ENCODE results near the gene TBC1D10A. TPM values are rescaled to one million over a fixed set of nuclear protein-coding genes. Genes with fewer than 3 reads are reported as not detected.

The TBC1D10A gene
- total RNA-seq, 1 experiment from 2014 or later: 8.4 TPM

DNA sequence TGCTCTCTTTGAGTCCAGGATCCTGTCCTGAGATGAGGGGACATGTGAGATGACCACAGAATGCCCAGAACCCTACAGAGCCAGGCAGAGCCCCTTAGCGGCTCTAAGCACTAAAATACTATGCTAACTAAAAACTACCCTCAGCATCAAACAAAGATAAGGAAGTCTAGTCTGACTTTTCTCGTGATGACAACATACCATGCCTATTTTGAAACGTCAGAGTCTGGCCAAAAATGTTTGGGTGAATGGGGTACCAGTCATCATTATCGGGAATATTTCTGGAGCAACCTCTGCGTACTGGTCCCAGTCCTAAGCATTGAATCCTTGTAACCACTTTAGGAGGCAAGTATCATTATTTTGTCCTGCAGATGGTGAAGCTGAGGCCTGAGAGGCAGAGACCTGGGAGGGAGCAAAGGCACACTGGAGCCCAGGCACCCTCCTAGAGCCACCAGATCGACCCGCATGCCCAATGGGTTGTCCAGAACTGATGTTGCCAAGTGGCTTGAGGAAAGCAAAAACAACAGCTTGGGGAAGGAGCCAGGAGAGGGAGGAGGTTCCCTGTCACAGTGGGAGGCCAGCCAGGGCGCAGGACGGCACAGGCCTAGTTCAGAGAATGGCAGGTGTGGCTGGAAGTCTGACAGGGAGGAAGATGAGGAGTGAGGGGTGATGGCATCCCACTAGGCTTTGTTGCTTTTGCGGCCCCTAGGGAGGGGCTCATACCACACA is 52.9 kb downstream of the TBC1D10A start:
- ChIA-PET POLR2A (ENCODE audit: low non-redundant PET) (interaction anchor here (0.6 kb wide), 1 partner anchor 667 kb away, joined by 3 read pairs; no protein-coding TSS in a partner anchor), CTCF (no interaction called here)
- Histone ChIP-seq H3K27ac (ENCODE audit: low read depth, low read length, poor library complexity, severe bottlenecking) (no peak overlapping the region), H3K27me3 (replicated peaks; ENCODE audit: insufficient read depth, low read depth, low read length, poor library complexity) (no peaks in the 10 kb centered on the region), H3K4me1 (ENCODE audit: insufficient read depth, low read length, poor library complexity, severe bottlenecking) (no peaks in the 10 kb centered on the region), H3K4me3 (ENCODE audit: low read depth, low read length, poor library complexity, severe bottlenecking) (no peak overlapping the region), H3K9me3 (ENCODE audit: low read depth, low read length, poor library complexity, severe bottlenecking) (no peaks in the 10 kb centered on the region), H3K36me3 (ENCODE audit: insufficient read depth, low read length, poor library complexity, severe bottlenecking) (no peaks in the 10 kb centered on the region)
- TF ChIP-seq EZH2 (IDR thresholded peaks at IDR 0.05; ENCODE audit: borderline replicate concordance, low read depth, low read length, poor library complexity, severe bottlenecking): no peak
- TF ChIP-seq, protein P1, sequence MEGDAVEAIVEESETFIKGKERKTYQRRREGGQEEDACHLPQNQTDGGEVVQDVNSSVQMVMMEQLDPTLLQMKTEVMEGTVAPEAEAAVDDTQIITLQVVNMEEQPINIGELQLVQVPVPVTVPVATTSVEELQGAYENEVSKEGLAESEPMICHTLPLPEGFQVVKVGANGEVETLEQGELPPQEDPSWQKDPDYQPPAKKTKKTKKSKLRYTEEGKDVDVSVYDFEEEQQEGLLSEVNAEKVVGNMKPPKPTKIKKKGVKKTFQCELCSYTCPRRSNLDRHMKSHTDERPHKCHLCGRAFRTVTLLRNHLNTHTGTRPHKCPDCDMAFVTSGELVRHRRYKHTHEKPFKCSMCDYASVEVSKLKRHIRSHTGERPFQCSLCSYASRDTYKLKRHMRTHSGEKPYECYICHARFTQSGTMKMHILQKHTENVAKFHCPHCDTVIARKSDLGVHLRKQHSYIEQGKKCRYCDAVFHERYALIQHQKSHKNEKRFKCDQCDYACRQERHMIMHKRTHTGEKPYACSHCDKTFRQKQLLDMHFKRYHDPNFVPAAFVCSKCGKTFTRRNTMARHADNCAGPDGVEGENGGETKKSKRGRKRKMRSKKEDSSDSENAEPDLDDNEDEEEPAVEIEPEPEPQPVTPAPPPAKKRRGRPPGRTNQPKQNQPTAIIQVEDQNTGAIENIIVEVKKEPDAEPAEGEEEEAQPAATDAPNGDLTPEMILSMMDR (conservative IDR thresholded peaks at IDR 0.05; ENCODE audit: low read depth, low read length): no peak
- intact Hi-C loops (cut with micrococcal nuclease; ENCODE audit: unreplicated experiment): no loop called here
- no peak for DNase-seq (ENCODE audit: low spot score)
- no TSS peak for BruUV-seq (replicated peaks)

DNA sequence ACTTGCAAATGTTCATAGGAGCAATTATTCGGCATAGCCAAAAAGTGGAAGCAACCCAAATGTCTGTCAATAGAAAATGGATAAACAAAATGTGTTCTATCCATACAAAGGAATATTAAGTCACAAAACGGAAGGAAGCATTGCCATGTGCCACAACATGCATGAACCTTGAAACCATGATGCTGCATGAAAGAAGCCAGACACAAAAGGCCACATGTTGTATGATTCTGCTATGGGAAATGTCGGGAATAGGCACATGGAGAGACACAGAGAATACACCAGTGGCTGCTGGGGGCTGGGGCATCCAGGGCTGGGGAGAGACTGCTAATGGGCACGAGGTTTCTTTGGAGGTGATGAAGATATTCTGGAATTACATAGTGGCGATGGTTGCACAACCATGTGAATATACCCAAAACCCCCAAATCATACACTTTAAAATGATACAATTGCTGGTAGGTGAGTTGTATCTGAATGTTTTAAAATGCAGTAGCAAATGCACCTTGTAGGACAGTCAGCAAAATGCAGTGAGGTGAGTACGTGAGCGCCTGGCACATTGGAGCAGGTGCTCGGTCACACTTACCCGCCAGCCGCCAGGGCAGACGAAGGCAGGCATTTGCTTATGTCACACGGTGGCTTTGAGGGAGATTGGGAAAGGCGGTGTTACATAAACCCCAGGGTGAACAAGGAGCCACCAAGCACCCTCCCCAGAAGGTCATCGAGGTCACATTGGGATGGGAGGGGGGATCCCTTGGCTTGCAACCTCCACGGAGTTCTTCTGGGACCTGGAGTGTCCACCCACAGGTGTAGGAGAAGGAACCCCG is 53.8 kb downstream of the TBC1D10A start:
- BruUV-seq (replicated peaks): no TSS peak
- H3K9me3 ChIP-seq (ENCODE audit: low read depth, low read length, poor library complexity, severe bottlenecking): no peaks in the 10 kb centered on the region
- intact Hi-C loops (cut with micrococcal nuclease; ENCODE audit: unreplicated experiment): no loop called here
- no peaks in the 10 kb centered on the region for H3K27me3 ChIP-seq (replicated peaks; ENCODE audit: insufficient read depth, low read depth, low read length, poor library complexity)
- H3K36me3 ChIP-seq (ENCODE audit: insufficient read depth, low read length, poor library complexity, severe bottlenecking): no peaks in the 10 kb centered on the region
- CTCF ChIA-PET: no interaction called here
- H3K27ac ChIP-seq (ENCODE audit: low read depth, low read length, poor library complexity, severe bottlenecking): no peak overlapping the region
- DNase-seq (ENCODE audit: low spot score): no peak
- no peak overlapping the region for H3K4me3 ChIP-seq (ENCODE audit: low read depth, low read length, poor library complexity, severe bottlenecking)
- POLR2A ChIA-PET (ENCODE audit: low non-redundant PET): no interaction called here
- no peak for TF ChIP-seq EZH2 (IDR thresholded peaks at IDR 0.05; ENCODE audit: borderline replicate concordance, low read depth, low read length, poor library complexity, severe bottlenecking)
- TF ChIP-seq, protein P1 (conservative IDR thresholded peaks at IDR 0.05; ENCODE audit: low read depth, low read length): no peak
- no peaks in the 10 kb centered on the region for H3K4me1 ChIP-seq (ENCODE audit: insufficient read depth, low read length, poor library complexity, severe bottlenecking)

DNA sequence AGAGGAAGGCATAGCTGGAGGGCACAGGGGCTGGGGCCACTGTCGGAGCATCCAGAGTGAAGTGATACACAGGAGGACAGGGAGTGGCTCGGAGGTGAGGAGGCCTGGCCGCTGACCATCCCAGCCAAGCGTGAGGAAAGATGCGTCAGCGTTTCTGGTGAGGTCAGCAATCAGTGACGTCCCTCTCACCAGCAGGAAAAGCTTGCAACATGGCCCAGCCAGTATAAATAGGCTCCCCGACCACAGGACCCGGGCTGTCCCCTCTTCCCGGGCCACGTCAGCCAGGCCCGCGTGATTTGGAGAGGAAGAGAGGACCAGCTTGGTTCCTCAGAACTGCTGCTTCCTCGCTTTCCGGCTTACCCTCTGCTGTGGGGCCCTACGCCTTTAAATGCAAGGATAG is 55.9 kb downstream of the TBC1D10A start:
- CTCF ChIA-PET: no interaction called here
- no peak for DNase-seq (ENCODE audit: low spot score)
- H3K9me3 ChIP-seq (ENCODE audit: low read depth, low read length, poor library complexity, severe bottlenecking): no peaks in the 10 kb centered on the region
- H3K4me1 ChIP-seq (ENCODE audit: insufficient read depth, low read length, poor library complexity, severe bottlenecking): no peaks in the 10 kb centered on the region
- no peak overlapping the region for H3K4me3 ChIP-seq (ENCODE audit: low read depth, low read length, poor library complexity, severe bottlenecking)
- TF ChIP-seq, protein P1 (conservative IDR thresholded peaks at IDR 0.05; ENCODE audit: low read depth, low read length): no peak
- intact Hi-C loops (cut with micrococcal nuclease; ENCODE audit: unreplicated experiment): no loop called here
- H3K36me3 ChIP-seq (ENCODE audit: insufficient read depth, low read length, poor library complexity, severe bottlenecking): no peaks in the 10 kb centered on the region
- H3K27me3 ChIP-seq (replicated peaks; ENCODE audit: insufficient read depth, low read depth, low read length, poor library complexity): no peaks in the 10 kb centered on the region
- POLR2A ChIA-PET (ENCODE audit: low non-redundant PET): no interaction called here
- no peak overlapping the region for H3K27ac ChIP-seq (ENCODE audit: low read depth, low read length, poor library complexity, severe bottlenecking)
- no TSS peak for BruUV-seq (replicated peaks)
